HEK293 (cell line): ENCODE measurements around the gene IGFN1.

Experiments used
- CTCF ChIA-PET: fragments of 350-600 bp; formaldehyde crosslinking; extraction: SDS; loops from one replicate; lab custom pipeline; 2021; ENCODE audit warnings: antibody characterized with exemption; lab: Yijun Ruan, JAX
- POLR2A ChIA-PET: fragments of 300-600 bp; formaldehyde crosslinking; extraction: SDS; loops from one replicate; lab custom pipeline; 2020; ENCODE audit warnings: antibody characterized with exemption, inconsistent platforms; lab: Yijun Ruan, JAX
- H3K27ac ChIP-seq: fragments of 200-500 bp; sonication (Bioruptor generic); 2 replicates; pipeline ENCODE4 v1.5.1; 2014; ENCODE audit warnings: low read depth, low read length, control low read depth, inconsistent platforms; ENCODE audit errors: extremely low read depth
- H3K36me3 ChIP-seq, 2 experiments: fragments of 200-500 bp in 1 of 2; sonication (Bioruptor generic) in 1 of 2; 1 replicate in 1 of 2; 2 replicates in 1 of 2; pipeline ENCODE4 v1.5.1; 2014 to 2017; ENCODE audit warnings: inconsistent platforms in 2 of 2, low read length in 2 of 2; ENCODE audit not compliant: control insufficient read depth in 2 of 2, insufficient read depth in 1 of 2
- H3K4me1 ChIP-seq: fragments of 200-500 bp; sonication (Bioruptor generic); 2 replicates; pipeline ENCODE4 v1.5.1; 2014; ENCODE audit warnings: mild to moderate bottlenecking, low read length, inconsistent platforms; ENCODE audit not compliant: control insufficient read depth, insufficient read depth
- H3K4me3 ChIP-seq: 2 replicates; pipeline ENCODE4 v1.5.1; 2011; ENCODE audit warnings: low read depth, mild to moderate bottlenecking, control low read depth, low read length, moderate library complexity
- H3K9me3 ChIP-seq: fragments of 200-500 bp; sonication (Bioruptor generic); 2 replicates; pipeline ENCODE4 v1.5.1; 2014; ENCODE audit warnings: low read depth, low read length, inconsistent platforms; ENCODE audit not compliant: control insufficient read depth, insufficient read depth
- EGR2 ChIP-seq: fragments of 450-650 bp; formaldehyde crosslinking; IDR thresholded peaks from 2 replicates; pipeline ENCODE4 v1.5.1; 2016; ENCODE audit warnings: low read depth, missing biosample characterization, missing genetic modification characterization
- GLIS1 ChIP-seq: fragments of 450-650 bp; formaldehyde crosslinking; IDR thresholded peaks from 2 replicates; pipeline ENCODE4 v1.5.1; 2016; ENCODE audit warnings: missing biosample characterization, missing genetic modification characterization
- KLF10 ChIP-seq: fragments of 450-650 bp; IDR thresholded peaks from 2 replicates; pipeline ENCODE4 v1.5.1; 2018; ENCODE audit warnings: missing biosample characterization, mild to moderate bottlenecking, missing genetic modification characterization
- KLF17 ChIP-seq: fragments of 450-650 bp; formaldehyde crosslinking; IDR thresholded peaks from 2 replicates; pipeline ENCODE4 v1.5.1; 2016; ENCODE audit warnings: missing biosample characterization, missing genetic modification characterization
- OVOL3 ChIP-seq: fragments of 450-650 bp; formaldehyde crosslinking; IDR thresholded peaks from 2 replicates; pipeline ENCODE4 v1.5.1; 2016; ENCODE audit warnings: missing biosample characterization, missing genetic modification characterization
- RBAK ChIP-seq: fragments of 450-650 bp; formaldehyde crosslinking; IDR thresholded peaks from 2 replicates; pipeline ENCODE4 v1.5.1; 2016; ENCODE audit warnings: missing biosample characterization, missing genetic modification characterization
- YY2 ChIP-seq: fragments of 450-650 bp; formaldehyde crosslinking; IDR thresholded peaks from 2 replicates; pipeline ENCODE4 v1.5.1; 2016; ENCODE audit warnings: missing biosample characterization, missing genetic modification characterization
- ZBTB20 ChIP-seq: fragments of 450-650 bp; formaldehyde crosslinking; IDR thresholded peaks from 2 replicates; pipeline ENCODE4 v1.5.1; 2016; ENCODE audit warnings: missing biosample characterization, missing genetic modification characterization
- ZBTB21 ChIP-seq: fragments of 450-650 bp; formaldehyde crosslinking; IDR thresholded peaks from 2 replicates; pipeline ENCODE4 v1.5.1; 2017; ENCODE audit warnings: missing biosample characterization, missing genetic modification characterization
- ZBTB44 ChIP-seq: fragments of 450-650 bp; IDR thresholded peaks from 2 replicates; pipeline ENCODE4 v1.5.1; 2018; ENCODE audit warnings: missing biosample characterization, mild to moderate bottlenecking, missing genetic modification characterization
- ZFHX2 ChIP-seq: fragments of 450-650 bp; formaldehyde crosslinking; conservative IDR thresholded peaks from 2 replicates; pipeline ENCODE4 v1.5.1; 2016; ENCODE audit warnings: missing biosample characterization, missing genetic modification characterization
- ZFP37 ChIP-seq: fragments of 450-650 bp; formaldehyde crosslinking; IDR thresholded peaks from 2 replicates; pipeline ENCODE4 v1.5.1; 2016; ENCODE audit warnings: missing biosample characterization, missing genetic modification characterization
- ZNF132 ChIP-seq: fragments of 450-650 bp; formaldehyde crosslinking; IDR thresholded peaks from 2 replicates; pipeline ENCODE4 v1.5.1; 2017; ENCODE audit warnings: missing biosample characterization, missing genetic modification characterization, borderline replicate concordance
- ZNF221 ChIP-seq: fragments of 450-650 bp; formaldehyde crosslinking; IDR thresholded peaks from 2 replicates; pipeline ENCODE4 v1.5.1; 2017; ENCODE audit warnings: missing biosample characterization, missing genetic modification characterization, borderline replicate concordance
- ZNF266 ChIP-seq: fragments of 450-650 bp; formaldehyde crosslinking; IDR thresholded peaks from 2 replicates; pipeline ENCODE4 v1.5.1; 2016; ENCODE audit warnings: missing biosample characterization, missing genetic modification characterization, low read depth
- ZNF311 ChIP-seq: fragments of 450-650 bp; formaldehyde crosslinking; IDR thresholded peaks from 2 replicates; pipeline ENCODE4 v1.5.1; 2017; ENCODE audit warnings: missing biosample characterization, missing genetic modification characterization, borderline replicate concordance
- ZNF324 ChIP-seq: fragments of 450-650 bp; formaldehyde crosslinking; IDR thresholded peaks from 2 replicates; pipeline ENCODE4 v1.5.1; 2016; ENCODE audit warnings: missing biosample characterization, missing genetic modification characterization
- ZNF449 ChIP-seq: fragments of 450-650 bp; formaldehyde crosslinking; IDR thresholded peaks from 2 replicates; pipeline ENCODE4 v1.5.1; 2017; ENCODE audit warnings: missing biosample characterization, mild to moderate bottlenecking, missing genetic modification characterization, moderate library complexity
- ZNF48 ChIP-seq: fragments of 450-650 bp; formaldehyde crosslinking; IDR thresholded peaks from 2 replicates; pipeline ENCODE4 v1.5.1; 2016; ENCODE audit warnings: missing biosample characterization, missing genetic modification characterization
- ZNF596 ChIP-seq: fragments of 450-650 bp; IDR thresholded peaks from 2 replicates; pipeline ENCODE4 v1.5.0; 2018; ENCODE audit warnings: missing biosample characterization, mild to moderate bottlenecking, missing genetic modification characterization, moderate library complexity
- ZNF600 ChIP-seq: fragments of 450-650 bp; formaldehyde crosslinking; IDR thresholded peaks from 2 replicates; pipeline ENCODE4 v1.5.1; 2016; ENCODE audit warnings: missing biosample characterization, missing genetic modification characterization
- ZNF623 ChIP-seq: fragments of 450-650 bp; formaldehyde crosslinking; IDR thresholded peaks from 2 replicates; pipeline ENCODE4 v1.5.1; 2016; ENCODE audit warnings: missing biosample characterization, missing genetic modification characterization
- ZNF629 ChIP-seq: fragments of 450-650 bp; formaldehyde crosslinking; IDR thresholded peaks from 2 replicates; pipeline ENCODE4 v1.5.1; 2017; ENCODE audit warnings: missing biosample characterization, missing genetic modification characterization
- ZNF660 ChIP-seq: fragments of 450-650 bp; IDR thresholded peaks from 2 replicates; pipeline ENCODE4 v1.5.1; 2018; ENCODE audit warnings: missing biosample characterization, mild to moderate bottlenecking, missing genetic modification characterization
- ZNF792 ChIP-seq: fragments of 450-650 bp; formaldehyde crosslinking; IDR thresholded peaks from 2 replicates; pipeline ENCODE4 v1.5.1; 2016; ENCODE audit warnings: missing biosample characterization, missing genetic modification characterization

Gene IGFN1

GRCh38 chr1:201186192-201186591, 4.4 kb upstream of the IGFN1 start (continued):
- no peak for TF ChIP-seq ZNF449 (tag by site-specific recombination)

- peak; percentile 96 for TF ChIP-seq GLIS1
- no peak for TF ChIP-seq ZNF48
- H3K27ac ChIP-seq, result no peak overlapping the region
- ChIA-PET CTCF (interaction anchor here (0.7 kb wide), 1 partner anchor 15 kb away, joined by 3 read pairs; no protein-coding TSS in a partner anchor), POLR2A (no interaction called here)
- no peak overlapping the region for H3K4me3 ChIP-seq
- H3K36me3 ChIP-seq, result no peaks in the 10 kb centered on the region
- H3K4me1 ChIP-seq, result no peaks in the 10 kb centered on the region
- H3K9me3 ChIP-seq, result no peaks in the 10 kb centered on the region
Observed at GRCh38 chr1:201189085-201189484, 1.5 kb upstream of the IGFN1 start.

GRCh38 chr1:201190005-201190404, 619 bp upstream of the IGFN1 start:
- Histone ChIP-seq H3K4me1 (no peaks in the 10 kb centered on the region), H3K36me3 (no peaks in the 10 kb centered on the region), H3K4me3 (no peak overlapping the region), H3K27ac (no peak overlapping the region), H3K9me3 (no peaks in the 10 kb centered on the region)
- TF ChIP-seq KLF10 (tag by site-specific recombination), result no peak
- TF ChIP-seq ZNF660 (tag by site-specific recombination), result no peak
- TF ChIP-seq ZNF221 (tag by site-specific recombination), result no peak
- no peak for TF ChIP-seq ZNF132 (tag by site-specific recombination)
- TF ChIP-seq ZBTB44 (tag by site-specific recombination), result no peak
- TF ChIP-seq YY2, result no peak
- TF ChIP-seq ZNF596 (tag by site-specific recombination), result no peak
- TF ChIP-seq ZNF48, result no peak
- TF ChIP-seq ZNF324 (tag by site-specific recombination), result no peak
- no peak for TF ChIP-seq GLIS1
- no peak for TF ChIP-seq ZNF792
- no peak for TF ChIP-seq RBAK (tag by site-specific recombination)
- no peak for TF ChIP-seq ZNF600 (tag by site-specific recombination)
- no peak for TF ChIP-seq ZNF266 (tag by site-specific recombination)
- TF ChIP-seq ZFP37 (tag by site-specific recombination), result no peak
- ChIA-PET CTCF (interaction anchor here (0.6 to 1.4 kb wide), 3 partner anchors 15 to 74 kb away, joined by 4 to 5 read pairs (median 4); no protein-coding TSS in a partner anchor), POLR2A (interaction anchor here (0.9 kb wide), 1 partner anchor 19 kb away, joined by 3 read pairs; no protein-coding TSS in a partner anchor)

- ChIA-PET POLR2A (no interaction called here), CTCF (interaction anchor here (0.7 to 1.5 kb wide), 3 partner anchors 67 to 523 kb away, joined by 3 read pairs; no protein-coding TSS in a partner anchor)
- H3K36me3 ChIP-seq, result no peaks in the 10 kb centered on the region
- H3K9me3 ChIP-seq, result no peaks in the 10 kb centered on the region
- H3K4me1 ChIP-seq, result peaks cover 2% of the 10 kb centered on the region; the same call in 1 of the 2 replicates
- H3K4me3 ChIP-seq, result no peak overlapping the region
- TF ChIP-seq ZBTB21 (tag by site-specific recombination) (peak; percentile 59), ZBTB20 (no peak), ZNF600 (tag by site-specific recombination) (0 out of 2 replicates have a peak, but pooled peaks have one; percentile 33), ZNF311 (tag by site-specific recombination) (no peak), ZNF660 (tag by site-specific recombination) (0 out of 2 replicates have a peak, but pooled peaks have one; percentile 48), ZNF792 (no peak), OVOL3 (tag by site-specific recombination) (no peak), ZFHX2 (peak; percentile 36; the same call in 1 of the 2 replicates), GLIS1 (peak; percentile 65), KLF17 (0 out of 2 replicates have a peak, but pooled peaks have one; percentile 42), EGR2 (tag by site-specific recombination) (peak; percentile 12; the same call in 1 of the 2 replicates), ZNF623 (tag by site-specific recombination) (peak; percentile 71), ZNF629 (peak; percentile 85)
- TF ChIP-seq, all 188 proteins: peak for 9
- H3K27ac ChIP-seq, result no peak overlapping the region
Observed at GRCh38 chr1:201191653-201192260, 1.1 kb downstream of the IGFN1 start.
